HEK293T (cell line): Measurements from ENCODE around the gene LMO4.

Source experiments
- FOXM1 ChIP-seq: fragments of 450-650 bp; IDR thresholded peaks from 2 replicates; pipeline ENCODE4 v1.6.1; 2017; ENCODE audit warnings: mild to moderate bottlenecking, borderline replicate concordance
- NFRKB ChIP-seq: fragments of 450-650 bp; IDR thresholded peaks from 2 replicates; pipeline ENCODE4 v1.6.1; 2016; ENCODE audit warnings: mild to moderate bottlenecking, moderate library complexity

GRCh38 chr1:87331365-87332241 lies 2.9 kb downstream of the LMO4 start:
- TF ChIP-seq NFRKB, result no peak
- TF ChIP-seq FOXM1, result no peak
